Uterus (tissue), 4 donors: ENCODE measurements around the gene TSPAN9. TPM values are rescaled to one million over a fixed set of nuclear protein-coding genes. Genes with fewer than 3 reads are reported as not detected.

Experiments used
- DNase-seq, 2 donors: peaks; one replicate each; pipeline ENCODE4 v3.0.0-alpha.2; 2019 to 2020
- H3K27ac ChIP-seq, 2 donors: fragments of 200-600 bp; sonication (generic); 1 replicate in 1 of 2; 2 replicates in 1 of 2; pipeline ENCODE4 v1.5.1; 2016 to 2018
- H3K27me3 ChIP-seq, 2 donors: fragments of 200-600 bp; sonication (generic); one replicate each; pipeline ENCODE4 v1.5.1; 2018 to 2019; ENCODE audit warnings: control low read depth in 1 of 2
- H3K36me3 ChIP-seq, 2 donors: fragments of 200-600 bp; sonication (generic); one replicate each; pipeline ENCODE4 v1.5.1; 2019; ENCODE audit warnings: control low read depth in 1 of 2
- H3K4me1 ChIP-seq, 2 donors: fragments of 200-600 bp; sonication (generic); one replicate each; pipeline ENCODE4 v1.5.1; 2018 to 2019; ENCODE audit warnings: control low read depth in 1 of 2
- H3K4me3 ChIP-seq, 2 donors: fragments of 200-600 bp; sonication (generic); 1 replicate in 1 of 2; 2 replicates in 1 of 2; pipeline ENCODE4 v1.5.1; 2018 to 2019; ENCODE audit warnings: mild to moderate bottlenecking in 1 of 2
- H3K9me3 ChIP-seq, 2 donors: fragments of 200-600 bp; sonication (generic); one replicate each; pipeline ENCODE4 v1.5.1; 2019; ENCODE audit warnings: control low read depth in 1 of 2
- CTCF ChIP-seq, 4 experiments: fragments of 200-600 bp in 2 of 4; fragments of 450-650 bp in 2 of 4; sonication (generic) in 2 of 4; IDR thresholded peaks; one replicate each; pipeline ENCODE4 v1.5.1; 2016 to 2019; ENCODE audit warnings: antibody characterized with exemption in 4 of 4, mild to moderate bottlenecking in 2 of 4, moderate library complexity in 1 of 4
- POLR2A ChIP-seq, 2 donors: fragments of 450-650 bp; IDR thresholded peaks; one replicate each; pipeline ENCODE4 v1.6.1; 2016; ENCODE audit warnings: antibody characterized with exemption in 2 of 2, mild to moderate bottlenecking in 1 of 2, moderate library complexity in 1 of 2
- intact Hi-C: fragments of 100-400 bp; cut with DNase I; formaldehyde crosslinking; loops from one replicate; pipeline ENCODE4 v1.15.1; 2023; ENCODE audit warnings: low total_unique reads
- total RNA-seq, 4 donors: library from RNA; depleted of rRNA in 3 of 4; stranded (reverse); fragments of >200 nt in 3 of 4; gene quantifications; one replicate each; pipeline versions ENCODE4 v1.1.0 to v1.2.4, GENCODE V29; 2014 to 2023
- donor health status: DM: yes; HTN: yes; CAD: no.

Gene TSPAN9
- total RNA-seq, 4 donors from 2014 or later: 47.9 to 106 (median 65.1) TPM

GRCh38 chr12:3304436-3305165 lies 227.4 kb downstream of the TSPAN9 start:
- TF ChIP-seq CTCF (IDR thresholded peaks at IDR 0.05) (no peak), POLR2A (IDR thresholded peaks at IDR 0.05) (no peak)
- no peak for DNase-seq
- Histone ChIP-seq H3K4me3 (no peak overlapping the region), H3K27me3 (no peaks in the 10 kb centered on the region), H3K4me1 (no peaks in the 10 kb centered on the region), H3K9me3 (no peaks in the 10 kb centered on the region), H3K36me3 (no peaks in the 10 kb centered on the region), H3K27ac (no peak overlapping the region)
- intact Hi-C loops: no loop called here

GRCh38 chr12:3305464-3305863 lies 228.3 kb downstream of the TSPAN9 start:
- no peak for TF ChIP-seq CTCF (IDR thresholded peaks at IDR 0.05)
- TF ChIP-seq POLR2A (IDR thresholded peaks at IDR 0.05): no peak
- intact Hi-C loops: no loop called here
- no peaks in the 10 kb centered on the region for H3K4me1 ChIP-seq
- H3K36me3 ChIP-seq: no peaks in the 10 kb centered on the region
- no peak overlapping the region for H3K27ac ChIP-seq
- H3K4me3 ChIP-seq: no peak overlapping the region
- no peaks in the 10 kb centered on the region for H3K27me3 ChIP-seq
- DNase-seq: no peak
- no peaks in the 10 kb centered on the region for H3K9me3 ChIP-seq

GRCh38 chr12:3305904-3306619 lies 228.9 kb downstream of the TSPAN9 start:
- Histone ChIP-seq H3K9me3 (no peaks in the 10 kb centered on the region), H3K4me3 (no peak overlapping the region), H3K36me3 (no peaks in the 10 kb centered on the region), H3K27ac (no peak overlapping the region), H3K27me3 (no peaks in the 10 kb centered on the region), H3K4me1 (no peaks in the 10 kb centered on the region)
- intact Hi-C loops: no loop called here
- no peak for DNase-seq
- TF ChIP-seq POLR2A (IDR thresholded peaks at IDR 0.05) (no peak), CTCF (IDR thresholded peaks at IDR 0.05) (no peak)

GRCh38 chr12:3307389-3307788 lies 230.2 kb downstream of the TSPAN9 start:
- Histone ChIP-seq H3K36me3 (no peaks in the 10 kb centered on the region), H3K27ac (no peak overlapping the region), H3K4me1 (no peaks in the 10 kb centered on the region), H3K4me3 (no peak overlapping the region), H3K27me3 (no peaks in the 10 kb centered on the region), H3K9me3 (no peaks in the 10 kb centered on the region)
- TF ChIP-seq POLR2A (IDR thresholded peaks at IDR 0.05) (no peak), CTCF (IDR thresholded peaks at IDR 0.05) (no peak)
- intact Hi-C loops: no loop called here
- no peak for DNase-seq

GRCh38 chr12:3308063-3308462 lies 230.9 kb downstream of the TSPAN9 start:
- Histone ChIP-seq H3K27me3 (no peaks in the 10 kb centered on the region), H3K27ac (no peak overlapping the region), H3K4me3 (no peak overlapping the region), H3K9me3 (no peaks in the 10 kb centered on the region), H3K4me1 (no peaks in the 10 kb centered on the region), H3K36me3 (no peaks in the 10 kb centered on the region)
- intact Hi-C loops: no loop called here
- DNase-seq: no peak
- TF ChIP-seq CTCF (IDR thresholded peaks at IDR 0.05): no peak
